HepG2 (cell line): ENCODE results near the gene DCUN1D3. TPM values are rescaled to one million over a fixed set of nuclear protein-coding genes. Genes with fewer than 3 reads are reported as not detected.

Experiments used
- BRD4 ChIP-seq: sonication (generic); formaldehyde crosslinking; IDR thresholded peaks from 2 replicates; pipeline ENCODE4 v1.4.0; 2020; ENCODE audit warnings: missing genetic modification reagents
- CBX1 ChIP-seq: IDR thresholded peaks from one replicate; pipeline ENCODE4 v1.6.1; 2016; ENCODE audit warnings: antibody characterized with exemption, low read depth
- CBX2 ChIP-seq, 2 experiments: fragments of 200-600 bp in 1 of 2; sonication (generic); formaldehyde crosslinking in 1 of 2; IDR thresholded peaks; 2 replicates each; pipeline versions ENCODE4 v1.7.0 to v1.8.1; 2018 to 2022; ENCODE audit warnings: low read depth in 2 of 2, low read length in 1 of 2, mild to moderate bottlenecking in 1 of 2, missing genetic modification reagents in 1 of 2
- ELF1 ChIP-seq: sonication (generic); formaldehyde crosslinking; IDR thresholded peaks from 2 replicates; pipeline ENCODE4 v1.4.0; 2020; ENCODE audit warnings: missing genetic modification reagents
- FOXA1 ChIP-seq, 2 experiments: fragments of 450-650 bp in 1 of 2; sonication (generic) in 1 of 2; formaldehyde crosslinking in 1 of 2; IDR thresholded peaks; 2 replicates each; pipeline versions ENCODE4 v1.4.0 to v1.6.1; 2016 to 2020; ENCODE audit warnings: missing genetic modification reagents in 1 of 2
- HIVEP1 ChIP-seq: sonication (generic); formaldehyde crosslinking; IDR thresholded peaks from 2 replicates; pipeline ENCODE4 v1.4.0; 2020; ENCODE audit warnings: mild to moderate bottlenecking, missing genetic modification reagents
- IKZF4 ChIP-seq: sonication (generic); formaldehyde crosslinking; IDR thresholded peaks from 2 replicates; pipeline ENCODE4 v1.5.1; 2020; ENCODE audit warnings: borderline replicate concordance, mild to moderate bottlenecking, low read depth, missing genetic modification reagents; ENCODE audit errors: not compliant biosample characterization
- KMT2B ChIP-seq: IDR thresholded peaks from 2 replicates; pipeline ENCODE4 v1.6.1; 2016; ENCODE audit warnings: missing genetic modification reagents, missing compliant biosample characterization
- MEF2D ChIP-seq: sonication (generic); formaldehyde crosslinking; IDR thresholded peaks from 2 replicates; pipeline ENCODE4 v1.5.1; 2020; ENCODE audit warnings: mild to moderate bottlenecking, missing genetic modification reagents
- MTA3 ChIP-seq: sonication (generic); formaldehyde crosslinking; IDR thresholded peaks from 2 replicates; pipeline ENCODE4 v1.4.0; 2020; ENCODE audit warnings: missing genetic modification reagents
- PHB2 ChIP-seq: fragments of 450-650 bp; IDR thresholded peaks from 2 replicates; pipeline ENCODE4 v1.6.1; 2018; ENCODE audit not compliant: partially characterized antibody
- RAD21 ChIP-seq: fragments of 450-650 bp; formaldehyde crosslinking; IDR thresholded peaks from 2 replicates; pipeline ENCODE4 v1.5.0; 2020; ENCODE audit warnings: mild to moderate bottlenecking
- RBM39 ChIP-seq: fragments of 200-400 bp; formaldehyde crosslinking; IDR thresholded peaks from one replicate; pipeline ENCODE4 v1.6.1; 2018; ENCODE audit warnings: antibody characterized with exemption, mild to moderate bottlenecking, low read depth, low read length; ENCODE audit not compliant: poor library complexity, severe bottlenecking
- SATB2 ChIP-seq: sonication (generic); formaldehyde crosslinking; IDR thresholded peaks from 2 replicates; pipeline ENCODE4 v1.5.0; 2020; ENCODE audit warnings: missing genetic modification reagents
- SMARCE1 ChIP-seq: fragments of 450-650 bp; IDR thresholded peaks from 2 replicates; pipeline ENCODE4 v1.6.1; 2017; ENCODE audit warnings: borderline replicate concordance
- SMYD3 ChIP-seq: sonication (generic); formaldehyde crosslinking; IDR thresholded peaks from 2 replicates; pipeline ENCODE4 v1.8.1; 2023; ENCODE audit warnings: mild to moderate bottlenecking, missing genetic modification reagents
- ZBTB39 ChIP-seq: sonication (generic); formaldehyde crosslinking; IDR thresholded peaks from 2 replicates; pipeline ENCODE4 v1.5.0; 2020; ENCODE audit warnings: missing genetic modification reagents
- ZNF264 ChIP-seq: sonication (generic); formaldehyde crosslinking; IDR thresholded peaks from 2 replicates; pipeline ENCODE4 v1.4.0; 2020; ENCODE audit warnings: missing genetic modification reagents
- ZNF704 ChIP-seq: sonication (generic); formaldehyde crosslinking; IDR thresholded peaks from 2 replicates; pipeline ENCODE4 v1.8.1; 2023; ENCODE audit warnings: mild to moderate bottlenecking, inconsistent platforms, moderate library complexity, missing genetic modification reagents, borderline replicate concordance
- ZNF879 ChIP-seq: sonication (generic); formaldehyde crosslinking; IDR thresholded peaks from 2 replicates; pipeline ENCODE4 v1.8.1; 2023; ENCODE audit warnings: missing genetic modification reagents
- ZSCAN29 ChIP-seq: sonication (generic); formaldehyde crosslinking; conservative IDR thresholded peaks from 2 replicates; pipeline ENCODE4 v1.4.0; 2020; ENCODE audit warnings: mild to moderate bottlenecking, missing genetic modification reagents
- polyA plus RNA-seq, 8 experiments: library from polyadenylated mRNA; depleted of rRNA in 3 of 8; stranded (reverse) in 7 of 8; unstranded in 1 of 8; fragments of >200 nt; fragmentation: Illumina TruSeq in 4 of 8; extraction: Trizol in 4 of 8; gene quantifications; 2 replicates each; pipeline versions ENCODE4 v1.2.1 to v1.2.3, GENCODE V29; 2011 to 2016; ENCODE audit warnings: low read depth in 4 of 8, missing spikeins in 1 of 8, mixed read lengths in 1 of 8; ENCODE audit not compliant: insufficient read depth in 1 of 8
- total RNA-seq, 5 experiments: library from RNA; depleted of rRNA; stranded (reverse); fragments of >200 nt; fragmentation: Illumina TruSeq; extraction: Trizol; gene quantifications; 2 replicates each; pipeline ENCODE4 v1.2.3, GENCODE V29; 2016; ENCODE audit warnings: low read depth in 1 of 5
- TF ChIP-seq, protein P1 (sequence below): sonication (generic); formaldehyde crosslinking; IDR thresholded peaks from 2 replicates; pipeline ENCODE4 v1.5.0; 2020; ENCODE audit warnings: missing genetic modification reagents
- TF ChIP-seq, protein P2 (sequence below): sonication (generic); formaldehyde crosslinking; IDR thresholded peaks from 2 replicates; pipeline ENCODE4 v1.8.0; 2022; ENCODE audit warnings: mild to moderate bottlenecking, missing genetic modification reagents; ENCODE audit not compliant: insufficient replicate concordance

Gene DCUN1D3
- total and polyA plus RNA-seq, 2 of the 13 experiments (the other 11 are each of a cell fraction or from before 2014, with no cell fraction given), result 5.0 to 19.3 TPM

- TF ChIP-seq CBX2 (IDR thresholded peaks at IDR 0.05; ENCODE audit: low read depth, low read length) (no peak), CBX2 (CRISPR knock-in tag; IDR thresholded peaks at IDR 0.05; ENCODE audit: low read depth) (no peak), BRD4 (CRISPR knock-in tag) (peak; percentile 71), IKZF4 (CRISPR knock-in tag) (no peak), KMT2B (CRISPR knock-in tag) (peak; percentile 81), MTA3 (0 out of 2 replicates have a peak, but pooled peaks have one; percentile 22), ZSCAN29 (CRISPR knock-in tag) (0 out of 2 replicates have a peak, but pooled peaks have one; percentile 4), FOXA1 (IDR thresholded peaks at IDR 0.05) (no peak), FOXA1 (CRISPR knock-in tag; IDR thresholded peaks at IDR 0.05) (peak; percentile 23; the same call in 1 of the 2 replicates), ZNF704 (peak; percentile 95), ZNF264 (CRISPR knock-in tag) (no peak; the same call in 1 of the 2 replicates), RBM39 (peak; percentile 93), CBX1 (no peak), ZBTB39 (0 out of 2 replicates have a peak, but pooled peaks have one; percentile 57), ZNF879 (CRISPR knock-in tag) (no peak; the same call in 1 of the 2 replicates), MEF2D (CRISPR knock-in tag) (peak; percentile 83), ELF1 (CRISPR knock-in tag) (peak; percentile 93), HIVEP1 (CRISPR knock-in tag) (peak; percentile 97), SATB2 (CRISPR knock-in tag) (peak; percentile 72; the same call in 1 of the 2 replicates), SMYD3 (CRISPR knock-in tag) (peak; percentile 86; the same call in 1 of the 2 replicates), PHB2 (no peak), RAD21 (peak; percentile 40), SMARCE1 (no peak)
- TF ChIP-seq, protein P1, sequence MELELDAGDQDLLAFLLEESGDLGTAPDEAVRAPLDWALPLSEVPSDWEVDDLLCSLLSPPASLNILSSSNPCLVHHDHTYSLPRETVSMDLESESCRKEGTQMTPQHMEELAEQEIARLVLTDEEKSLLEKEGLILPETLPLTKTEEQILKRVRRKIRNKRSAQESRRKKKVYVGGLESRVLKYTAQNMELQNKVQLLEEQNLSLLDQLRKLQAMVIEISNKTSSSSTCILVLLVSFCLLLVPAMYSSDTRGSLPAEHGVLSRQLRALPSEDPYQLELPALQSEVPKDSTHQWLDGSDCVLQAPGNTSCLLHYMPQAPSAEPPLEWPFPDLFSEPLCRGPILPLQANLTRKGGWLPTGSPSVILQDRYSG (CRISPR knock-in tag), result peak; percentile 55; the same call in 1 of the 2 replicates
- TF ChIP-seq, protein P2, sequence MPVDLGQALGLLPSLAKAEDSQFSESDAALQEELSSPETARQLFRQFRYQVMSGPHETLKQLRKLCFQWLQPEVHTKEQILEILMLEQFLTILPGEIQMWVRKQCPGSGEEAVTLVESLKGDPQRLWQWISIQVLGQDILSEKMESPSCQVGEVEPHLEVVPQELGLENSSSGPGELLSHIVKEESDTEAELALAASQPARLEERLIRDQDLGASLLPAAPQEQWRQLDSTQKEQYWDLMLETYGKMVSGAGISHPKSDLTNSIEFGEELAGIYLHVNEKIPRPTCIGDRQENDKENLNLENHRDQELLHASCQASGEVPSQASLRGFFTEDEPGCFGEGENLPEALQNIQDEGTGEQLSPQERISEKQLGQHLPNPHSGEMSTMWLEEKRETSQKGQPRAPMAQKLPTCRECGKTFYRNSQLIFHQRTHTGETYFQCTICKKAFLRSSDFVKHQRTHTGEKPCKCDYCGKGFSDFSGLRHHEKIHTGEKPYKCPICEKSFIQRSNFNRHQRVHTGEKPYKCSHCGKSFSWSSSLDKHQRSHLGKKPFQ (CRISPR knock-in tag), result peak; percentile 96
Observed at GRCh38 chr16:20900299-20901067, at the start of gene DCUN1D3, which contains the start of gene LYRM1 (continued).
